H1 (cell line): ENCODE measurements around the gene NEBL.

ENCODE experiments used
- CTCF ChIP-seq, 3 experiments: IDR thresholded peaks; 1 replicate in 2 of 3; 2 replicates in 1 of 3; pipeline versions ENCODE4 v1.5.1 to v1.6.1; 2011; ENCODE audit warnings: low read length in 3 of 3, mild to moderate bottlenecking in 3 of 3, inconsistent platforms in 2 of 3, low read depth in 1 of 3, moderate library complexity in 1 of 3; ENCODE audit not compliant: insufficient read depth in 1 of 3; ENCODE audit errors: control extremely low read depth in 1 of 3
- EZH2 ChIP-seq: fragments of 200-600 bp; sonication (generic); IDR thresholded peaks from 2 replicates; pipeline ENCODE4 v1.7.1; 2012; ENCODE audit warnings: low read depth, mild to moderate bottlenecking, moderate library complexity, low read length, inconsistent platforms; ENCODE audit not compliant: severe bottlenecking
- MAX ChIP-seq: IDR thresholded peaks from 2 replicates; pipeline ENCODE4 v1.6.1; 2012; ENCODE audit warnings: inconsistent platforms
- POLR2AphosphoS5 ChIP-seq: IDR thresholded peaks from 2 replicates; pipeline ENCODE4 v1.6.1; 2011; ENCODE audit warnings: low read depth, low read length
- RXRA ChIP-seq: IDR thresholded peaks from 2 replicates; pipeline ENCODE4 v1.6.1; 2011; ENCODE audit warnings: low read depth, mild to moderate bottlenecking, low read length, moderate library complexity; ENCODE audit not compliant: insufficient read depth
- SIX5 ChIP-seq: IDR thresholded peaks from 2 replicates; pipeline ENCODE4 v1.6.1; 2011; ENCODE audit warnings: mild to moderate bottlenecking, low read depth, low read length
- SP1 ChIP-seq: IDR thresholded peaks from 2 replicates; pipeline ENCODE4 v1.6.1; 2011; ENCODE audit warnings: low read depth, low read length
- YY1 ChIP-seq: IDR thresholded peaks from 2 replicates; pipeline ENCODE4 v1.6.1; 2011; ENCODE audit warnings: low read depth, mild to moderate bottlenecking, low read length

DNA sequence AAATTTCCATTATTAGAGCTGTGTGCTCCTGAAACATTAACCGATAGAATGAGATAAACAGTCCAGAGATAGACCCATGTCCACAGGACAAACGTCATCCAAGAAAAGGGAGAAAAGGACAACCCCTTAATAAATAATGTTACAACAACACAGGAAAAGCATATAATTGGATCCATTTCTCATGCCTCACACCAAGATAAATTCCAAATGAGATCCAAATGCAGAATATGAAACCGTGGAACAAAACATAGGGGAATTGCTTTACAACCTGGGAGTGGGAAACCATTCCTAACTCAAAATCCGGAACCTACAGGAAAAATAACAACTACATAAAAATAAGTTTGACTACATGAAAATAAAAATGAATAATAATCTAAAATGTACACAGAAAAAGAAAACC is 22.4 kb upstream of the NEBL start:
- TF ChIP-seq POLR2AphosphoS5 (no peak), MAX (no peak), CTCF (IDR thresholded peaks at IDR 0.05; ENCODE audit: control extremely low read depth in 1 of 3, insufficient read depth in 1 of 3, low read depth in 1 of 3, low read length in 3 of 3) (no peak), SIX5 (no peak), YY1 (no peak), RXRA (no peak), SP1 (no peak), EZH2 (no peak)
